Measurements from ENCODE around the gene ADAM17. TPM values are rescaled to one million over a fixed set of nuclear protein-coding genes. Genes with fewer than 3 reads are reported as not detected.

The ADAM17 gene
- polyA plus RNA-seq, 2 of the 4 experiments (the other 2 are of a cell fraction) = 33.1 to 38.1 TPM

- 93% methylated on average over 1 of the region's 1 CpG for WGBS (ENCODE audit: missing lambda C conversion rate)
These were observed 104.4 kb downstream of the ADAM17 start for GRCh38 chr2:9451231-9451630.

DNA sequence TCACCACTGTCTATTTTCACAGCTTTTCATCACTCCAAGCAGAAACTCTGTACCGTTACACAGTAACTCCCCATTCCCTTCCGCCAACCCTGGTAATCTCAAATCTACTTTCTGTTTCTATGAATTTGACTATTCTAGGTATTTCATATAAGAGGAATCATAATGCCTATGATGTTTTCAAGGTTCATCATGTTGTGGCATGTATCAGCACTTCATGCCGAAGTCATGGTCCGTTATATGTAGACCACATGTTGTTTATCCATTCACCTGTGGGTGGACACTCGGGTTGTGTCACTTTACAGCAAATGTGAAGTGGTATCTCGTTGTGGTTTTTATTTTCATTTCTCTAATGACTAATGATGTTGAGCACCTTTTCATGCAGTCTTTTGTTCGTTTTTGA, 110.5 kb downstream of the ADAM17 start:
- Histone ChIP-seq H3K4me3 (no peak overlapping the region), H3K9me3 (no peaks in the 10 kb centered on the region), H3K4me2 (no peak overlapping the region), H3K4me1 (no peaks in the 10 kb centered on the region), H3K27ac (no peak overlapping the region)
- FAIRE-seq = no peak
- TF ChIP-seq ZSCAN20 (CRISPR knock-in tag; IDR thresholded peaks at IDR 0.05) (no peak), TP53 (CRISPR knock-in tag; IDR thresholded peaks at IDR 0.05) (no peak), JUN (IDR thresholded peaks at IDR 0.05) (no peak), RAD21 (conservative IDR thresholded peaks at IDR 0.05 in 1 of 2, IDR thresholded peaks at IDR 0.05 in 1 of 2) (no peak), JUNB (IDR thresholded peaks at IDR 0.05) (no peak)
- TF ChIP-seq, protein P1, sequence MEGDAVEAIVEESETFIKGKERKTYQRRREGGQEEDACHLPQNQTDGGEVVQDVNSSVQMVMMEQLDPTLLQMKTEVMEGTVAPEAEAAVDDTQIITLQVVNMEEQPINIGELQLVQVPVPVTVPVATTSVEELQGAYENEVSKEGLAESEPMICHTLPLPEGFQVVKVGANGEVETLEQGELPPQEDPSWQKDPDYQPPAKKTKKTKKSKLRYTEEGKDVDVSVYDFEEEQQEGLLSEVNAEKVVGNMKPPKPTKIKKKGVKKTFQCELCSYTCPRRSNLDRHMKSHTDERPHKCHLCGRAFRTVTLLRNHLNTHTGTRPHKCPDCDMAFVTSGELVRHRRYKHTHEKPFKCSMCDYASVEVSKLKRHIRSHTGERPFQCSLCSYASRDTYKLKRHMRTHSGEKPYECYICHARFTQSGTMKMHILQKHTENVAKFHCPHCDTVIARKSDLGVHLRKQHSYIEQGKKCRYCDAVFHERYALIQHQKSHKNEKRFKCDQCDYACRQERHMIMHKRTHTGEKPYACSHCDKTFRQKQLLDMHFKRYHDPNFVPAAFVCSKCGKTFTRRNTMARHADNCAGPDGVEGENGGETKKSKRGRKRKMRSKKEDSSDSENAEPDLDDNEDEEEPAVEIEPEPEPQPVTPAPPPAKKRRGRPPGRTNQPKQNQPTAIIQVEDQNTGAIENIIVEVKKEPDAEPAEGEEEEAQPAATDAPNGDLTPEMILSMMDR (IDR thresholded peaks at IDR 0.05) = no peak
- WGBS (ENCODE audit: missing lambda C conversion rate) = 75% methylated on average over 7 of the region's 7 CpGs
- DNase-seq (ENCODE audit: low read depth in 1 of 2, low spot score in 1 of 2) = no peak
- ChIA-PET CTCF (interaction anchor here (1.3 kb wide), 1 partner anchor 303 kb away, joined by 4 read pairs; no protein-coding TSS in a partner anchor), POLR2A (no interaction called here)
- no peak for ATAC-seq

More at GRCh38 chr2:9451231-9451630, 104.4 kb downstream of the ADAM17 start:
- TF ChIP-seq PHF8 (IDR thresholded peaks at IDR 0.05; ENCODE audit: borderline replicate concordance, low read depth) (no peak), FOSL2 (IDR thresholded peaks at IDR 0.05) (no peak), FOSL2 (CRISPR knock-in tag; IDR thresholded peaks at IDR 0.05) (no peak)
- ATAC-seq = no peak
- POLR2A ChIA-PET = no interaction called here
- Histone ChIP-seq H3K4me3 (no peak overlapping the region), H3K4me2 (no peak overlapping the region), H3K27ac (no peak overlapping the region), H3K4me1 (no peaks in the 10 kb centered on the region), H3K9me3 (no peaks in the 10 kb centered on the region)
- no peak for DNase-seq (ENCODE audit: low read depth in 1 of 2, low spot score in 1 of 2)
- no peak for FAIRE-seq
- CTCF ChIA-PET = no interaction called here

- CTCF ChIA-PET = no interaction called here
These were observed 112.1 kb downstream of the ADAM17 start for GRCh38 chr2:9443526-9443925.

DNA sequence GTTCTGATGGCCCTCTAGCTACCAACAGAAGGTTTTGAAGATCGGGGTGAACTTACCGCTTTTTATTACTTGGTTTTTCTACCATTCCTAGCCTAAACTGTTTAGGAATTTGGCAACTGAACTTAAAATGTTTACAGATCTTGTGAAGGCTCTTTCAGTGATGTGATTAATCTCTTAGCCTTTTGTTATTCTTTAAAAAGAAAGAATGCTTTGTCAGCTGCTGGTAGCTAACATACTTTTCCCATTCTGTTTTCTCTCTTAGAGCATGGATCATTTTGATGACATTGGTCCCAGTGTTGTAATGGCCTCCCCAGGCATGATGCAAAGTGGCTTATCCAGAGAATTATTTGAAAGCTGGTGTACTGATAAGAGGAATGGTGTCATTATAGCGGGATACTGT, 114.1 kb downstream of the ADAM17 start:
- H3K27ac ChIP-seq = no peak overlapping the region
- TF ChIP-seq KDM1A (IDR thresholded peaks at IDR 0.05; ENCODE audit: low read depth) (no peak), MAZ (IDR thresholded peaks at IDR 0.05; ENCODE audit: borderline replicate concordance, low read depth, low read length) (no peak)
- ATAC-seq (no peak), DNase-seq (ENCODE audit: low read depth in 1 of 2, low spot score in 1 of 2) (no peak), FAIRE-seq (no peak)
- ChIA-PET CTCF (interaction anchor here (1.1 kb wide), 1 partner anchor 304 kb away, joined by 3 read pairs; no protein-coding TSS in a partner anchor), POLR2A (no interaction called here)
- peaks cover 6% of the 10 kb centered on the region; the same call in 1 of the 3 replicates for H3K4me1 ChIP-seq
- no peaks in the 10 kb centered on the region for H3K9me3 ChIP-seq
- 61% methylated on average over 3 of the region's 3 CpGs for WGBS (ENCODE audit: missing lambda C conversion rate)
- H3K4me2 ChIP-seq = no peak overlapping the region
- no peak overlapping the region for H3K4me3 ChIP-seq

More at GRCh38 chr2:9443526-9443925, 112.1 kb downstream of the ADAM17 start:
- Histone ChIP-seq H3K4me1 (peaks cover 6% of the 10 kb centered on the region; the same call in 1 of the 3 replicates), H3K4me3 (no peak overlapping the region), H3K9me3 (no peaks in the 10 kb centered on the region), H3K27ac (no peak overlapping the region), H3K4me2 (no peak overlapping the region)
- POLR2A ChIA-PET = no interaction called here
- 90% methylated on average over 5 of the region's 5 CpGs for WGBS (ENCODE audit: missing lambda C conversion rate)
- TF ChIP-seq ZNF302 (CRISPR knock-in tag; IDR thresholded peaks at IDR 0.05) = no peak
- TF ChIP-seq POLR2A (IDR thresholded peaks at IDR 0.05; ENCODE audit: low read length) = no peak
- no peak for TF ChIP-seq KDM5A (IDR thresholded peaks at IDR 0.05)
- no peak for TF ChIP-seq CHD4 (IDR thresholded peaks at IDR 0.05; ENCODE audit: borderline replicate concordance)
- TF ChIP-seq RNF2 (IDR thresholded peaks at IDR 0.05; ENCODE audit: borderline replicate concordance, low read depth) = no peak
- no peak for TF ChIP-seq FOSB (CRISPR knock-in tag; IDR thresholded peaks at IDR 0.05)
- no peak for TF ChIP-seq CHD2 (IDR thresholded peaks at IDR 0.05; ENCODE audit: low read length, partially characterized antibody)
- TF ChIP-seq ESRRA (IDR thresholded peaks at IDR 0.05; ENCODE audit: borderline replicate concordance, low read length) = no peak
- TF ChIP-seq HOXB5 (CRISPR knock-in tag; IDR thresholded peaks at IDR 0.05) = no peak
- no peak for TF ChIP-seq HOXA7 (CRISPR knock-in tag; IDR thresholded peaks at IDR 0.05)
- no peak for TF ChIP-seq MAFK (IDR thresholded peaks at IDR 0.05; ENCODE audit: partially characterized antibody)
- no peak for TF ChIP-seq EHF (CRISPR knock-in tag; IDR thresholded peaks at IDR 0.05)
- TF ChIP-seq, protein P2, sequence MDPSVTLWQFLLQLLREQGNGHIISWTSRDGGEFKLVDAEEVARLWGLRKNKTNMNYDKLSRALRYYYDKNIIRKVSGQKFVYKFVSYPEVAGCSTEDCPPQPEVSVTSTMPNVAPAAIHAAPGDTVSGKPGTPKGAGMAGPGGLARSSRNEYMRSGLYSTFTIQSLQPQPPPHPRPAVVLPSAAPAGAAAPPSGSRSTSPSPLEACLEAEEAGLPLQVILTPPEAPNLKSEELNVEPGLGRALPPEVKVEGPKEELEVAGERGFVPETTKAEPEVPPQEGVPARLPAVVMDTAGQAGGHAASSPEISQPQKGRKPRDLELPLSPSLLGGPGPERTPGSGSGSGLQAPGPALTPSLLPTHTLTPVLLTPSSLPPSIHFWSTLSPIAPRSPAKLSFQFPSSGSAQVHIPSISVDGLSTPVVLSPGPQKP (IDR thresholded peaks at IDR 0.05; ENCODE audit: low read depth, low read length) = no peak
- no peak for TF ChIP-seq RCOR1 (IDR thresholded peaks at IDR 0.05; ENCODE audit: low read depth, low read length)
- DNase-seq (ENCODE audit: low read depth in 1 of 2, low spot score in 1 of 2) (no peak), ATAC-seq (no peak), FAIRE-seq (no peak)
